ENCODE results near the gene ARHGDIG. TPM values are rescaled to one million over a fixed set of nuclear protein-coding genes. Genes with fewer than 3 reads are reported as not detected.

ARHGDIG gene
- total RNA-seq, 2 donors from 2014 or later, result 2.4 to 6.5 TPM

DNA sequence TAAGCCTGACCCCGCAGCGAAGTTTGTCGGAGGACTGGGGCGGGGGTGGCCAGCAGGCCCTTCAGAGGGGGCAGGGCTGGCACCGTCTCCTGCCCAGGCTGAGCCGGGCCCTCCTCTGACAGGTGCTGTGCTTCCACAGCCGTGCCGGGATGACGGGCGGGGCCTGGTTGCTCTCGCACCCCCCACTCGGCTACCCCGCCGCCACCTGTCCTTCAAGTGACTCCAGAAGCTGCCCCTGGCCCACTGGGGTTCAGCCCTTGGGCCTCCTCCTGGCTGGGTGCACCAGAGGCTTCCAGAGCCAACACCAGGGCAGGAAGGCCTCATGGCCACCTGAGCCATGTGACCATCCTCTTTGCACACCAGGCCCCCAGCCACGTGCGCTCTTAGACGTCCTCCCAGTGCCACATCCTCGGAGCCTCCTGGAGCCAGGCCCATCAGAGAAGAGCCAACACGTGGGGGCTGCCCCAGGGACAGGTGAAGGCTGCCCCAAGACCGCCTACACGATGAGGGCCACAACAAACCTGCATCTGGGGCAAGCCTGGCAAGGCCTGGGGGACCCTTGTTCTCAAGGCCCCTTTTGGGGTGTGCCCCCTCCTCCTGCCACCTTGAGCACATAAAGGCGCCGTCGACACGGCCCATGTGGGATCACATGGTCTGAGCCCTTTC is 9.8 kb downstream of the ARHGDIG start:
- DNase-seq, result no peak
- intact Hi-C loops (cut with DNase I, micrococcal nuclease), result no loop called here
- no peak for ATAC-seq

DNA sequence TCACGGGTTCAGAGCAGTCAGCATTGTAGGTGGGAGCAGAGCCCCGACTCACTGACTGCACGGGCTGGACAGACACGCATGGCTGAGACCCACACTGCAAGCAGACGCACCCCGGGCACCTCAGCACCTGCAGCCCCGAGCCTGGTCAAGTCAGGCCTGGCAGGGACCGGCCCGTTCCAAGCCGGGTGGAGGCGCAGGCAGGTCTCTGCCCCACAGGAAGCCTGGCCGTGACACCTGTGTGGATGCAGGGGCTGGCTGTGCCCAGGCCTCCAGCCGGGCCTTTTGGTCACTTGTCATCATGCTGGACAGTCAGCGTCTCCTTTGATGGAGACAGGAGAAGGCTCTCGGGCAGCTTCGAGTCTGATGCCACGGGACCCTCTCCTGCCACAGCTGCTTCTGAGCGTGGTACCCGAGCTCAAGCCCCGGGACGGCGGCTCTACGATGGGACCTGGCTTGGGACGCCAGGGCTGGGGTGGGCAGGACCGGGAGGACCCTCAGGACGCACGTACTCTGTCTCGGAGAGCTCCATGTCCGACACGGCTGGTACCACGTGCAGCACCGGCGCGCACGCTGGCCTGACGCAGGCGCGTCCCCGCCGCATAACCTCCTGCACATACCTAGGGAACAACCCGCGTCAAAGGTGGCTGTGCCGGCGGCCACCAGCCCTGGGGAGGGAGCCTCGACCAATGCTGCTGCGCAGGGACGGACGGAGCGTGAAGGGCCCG is 10.5 kb downstream of the ARHGDIG start:
- DNase-seq, result no peak
- intact Hi-C loops (cut with DNase I, micrococcal nuclease), result no loop called here
- ATAC-seq, result no peak

DNA sequence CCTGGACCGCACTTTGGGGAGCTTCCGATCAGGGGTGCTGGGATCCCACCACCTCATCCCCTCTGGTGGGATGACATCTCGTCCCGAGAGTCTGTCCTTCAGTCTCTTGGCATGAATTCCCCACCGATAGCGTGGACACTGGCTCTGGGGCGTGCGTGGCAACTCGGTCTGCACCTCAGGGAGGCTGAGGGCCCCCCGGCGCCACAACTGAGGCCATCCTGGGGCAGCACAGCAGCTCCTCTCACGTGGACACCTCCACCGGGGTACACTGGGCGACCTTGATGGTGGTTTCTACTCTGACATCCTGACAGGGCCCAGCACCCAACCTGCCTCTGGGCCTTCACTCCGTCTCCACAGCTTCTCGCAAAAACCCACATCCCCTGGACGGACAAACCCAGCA is 11.1 kb downstream of the ARHGDIG start:
- intact Hi-C loops (cut with DNase I, micrococcal nuclease), result no loop called here
- no peak for ATAC-seq

DNA sequence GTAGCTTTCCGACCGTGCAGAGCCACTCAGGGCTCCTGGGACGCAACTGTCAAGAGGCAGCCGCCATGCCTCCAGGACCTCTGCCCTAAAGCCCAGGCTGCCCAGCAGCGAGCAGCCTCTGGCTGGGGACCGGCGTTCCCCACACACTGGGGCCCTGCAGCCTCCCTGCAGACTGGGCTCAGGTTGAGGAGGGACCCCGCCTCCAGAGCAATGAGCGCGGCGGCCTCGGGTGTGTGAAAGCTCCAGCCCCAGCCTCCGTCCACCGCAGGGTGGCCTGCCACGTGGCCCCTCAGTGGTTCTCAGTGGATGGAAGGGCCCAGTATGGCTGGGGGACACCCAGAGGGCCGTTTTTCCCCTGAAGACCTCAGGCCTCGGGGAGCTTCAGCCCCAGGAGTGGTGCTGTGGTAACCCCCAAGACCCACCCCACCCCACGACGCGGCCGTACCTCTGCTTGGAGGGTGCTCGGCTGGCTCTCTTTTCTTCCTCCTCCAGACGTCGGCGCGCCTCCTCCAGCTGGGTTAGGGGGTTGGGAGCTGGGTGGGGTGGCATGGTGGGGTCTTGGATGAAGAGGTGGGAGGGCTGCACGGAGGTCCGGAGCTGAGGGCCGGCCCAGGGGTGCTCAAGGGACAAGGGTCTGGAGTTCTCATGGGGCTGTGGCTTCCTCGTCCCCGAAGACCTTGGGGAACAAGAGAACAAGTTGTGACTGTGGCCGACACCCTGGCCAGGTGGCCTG is 12.8 kb downstream of the ARHGDIG start:
- intact Hi-C loops (cut with DNase I, micrococcal nuclease), result no loop called here
- no peak for DNase-seq
- ATAC-seq, result no peak

More for the DNA sequence above, 11.1 kb downstream of the ARHGDIG start:
- no peak for DNase-seq

DNA sequence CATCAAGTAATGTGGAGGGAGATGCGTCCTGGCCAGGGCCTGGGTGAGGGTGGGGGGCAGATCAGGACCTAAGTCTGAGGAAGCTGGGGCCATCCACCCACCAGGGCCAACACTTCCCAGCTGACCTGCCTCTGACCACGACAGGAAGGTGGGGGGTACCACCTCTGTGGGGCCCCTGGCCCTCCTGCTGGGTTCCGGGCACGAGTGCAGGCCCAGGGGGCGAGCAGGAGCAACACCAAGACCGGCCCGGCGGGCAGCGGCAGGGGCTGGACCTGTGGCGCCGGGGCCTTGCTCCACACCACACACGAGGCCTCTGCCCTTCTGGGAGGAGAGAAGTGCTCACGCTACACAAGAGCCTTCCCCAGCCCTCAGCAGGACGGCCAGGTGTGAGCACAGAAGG is 15.9 kb downstream of the ARHGDIG start:
- intact Hi-C loops (cut with DNase I, micrococcal nuclease), result no loop called here
- ATAC-seq (no peak), DNase-seq (no peak)

DNA sequence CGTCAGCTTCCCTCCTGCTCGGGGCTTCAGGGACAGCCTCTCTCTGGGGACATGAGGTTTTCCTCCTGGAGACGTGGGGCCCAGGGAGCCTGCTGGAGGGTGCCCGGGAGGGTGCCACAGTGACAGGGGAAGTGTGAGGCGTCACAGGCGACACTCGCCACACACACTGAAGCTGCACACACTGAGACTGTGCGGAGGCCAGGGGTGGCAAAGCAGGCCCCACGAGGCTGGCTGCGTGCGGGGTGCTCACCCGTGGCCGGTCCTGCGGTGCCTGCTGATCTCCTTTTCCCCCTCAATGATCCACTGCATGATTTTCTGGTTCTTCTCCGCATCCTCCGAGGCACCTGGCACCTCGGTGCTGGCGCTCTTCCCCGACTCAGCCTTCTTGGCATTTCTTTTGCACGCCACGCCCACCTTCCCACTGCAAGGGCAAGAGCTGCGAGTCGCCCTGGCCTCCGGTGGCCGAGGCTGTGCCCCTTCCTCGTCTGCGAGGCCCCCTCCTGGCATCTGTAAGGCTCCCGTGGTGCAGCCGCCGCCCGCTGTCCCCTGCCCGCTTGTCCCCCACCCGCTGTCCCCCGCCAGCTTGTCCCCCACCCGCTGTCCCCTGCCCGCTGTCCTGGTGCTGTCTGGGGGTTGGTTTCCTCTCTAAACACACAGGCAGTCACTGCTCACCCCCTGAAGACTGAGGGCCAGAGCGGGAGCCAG is 16.6 kb downstream of the ARHGDIG start:
- DNase-seq (no peak), ATAC-seq (no peak)
- intact Hi-C loops (cut with DNase I, micrococcal nuclease), result no loop called here

DNA sequence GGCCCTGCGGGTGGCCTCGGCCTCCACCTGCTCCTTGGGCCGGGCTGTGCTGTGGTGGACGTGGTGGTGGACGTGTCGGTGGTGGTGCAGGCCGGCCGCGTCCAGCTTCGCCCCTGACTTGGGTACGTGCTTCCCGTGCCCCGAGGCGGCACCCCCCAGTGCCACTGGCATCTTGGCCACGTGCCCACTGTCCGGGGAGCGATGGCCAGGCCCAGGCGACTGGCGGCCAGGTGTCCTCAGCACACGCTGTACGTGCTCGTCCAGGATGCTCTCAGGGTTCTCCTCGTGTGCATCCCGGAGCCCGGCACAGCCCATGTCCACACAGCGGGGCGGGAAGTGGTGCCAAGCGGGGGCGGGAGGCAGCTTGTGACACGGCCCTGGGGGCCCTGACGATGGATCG is 17.4 kb downstream of the ARHGDIG start:
- ATAC-seq (peak; percentile 12), DNase-seq (no peak)
- intact Hi-C loops (cut with DNase I, micrococcal nuclease), result no loop called here

DNA sequence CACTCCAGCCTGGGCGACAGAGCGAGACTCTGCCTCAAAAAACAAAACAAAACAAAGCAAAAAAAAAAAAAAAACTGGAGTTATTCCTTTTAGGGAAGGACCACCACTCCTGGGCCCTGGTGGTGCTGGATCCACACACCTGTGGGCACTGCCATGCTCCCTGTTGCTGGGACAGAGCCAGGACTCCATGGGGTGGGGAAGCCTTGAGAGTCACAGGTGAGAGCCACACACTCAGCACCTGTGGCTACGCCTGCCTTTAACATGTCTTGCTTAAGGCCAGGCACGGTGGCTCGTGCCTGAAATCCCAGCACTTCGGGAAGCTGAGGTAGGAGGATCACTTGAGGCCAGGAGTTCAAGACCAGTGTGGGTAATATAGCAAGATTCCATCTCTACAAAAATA is 20.8 kb downstream of the ARHGDIG start:
- no peak for ATAC-seq
- intact Hi-C loops (cut with DNase I, micrococcal nuclease), result no loop called here
- DNase-seq, result no peak

DNA sequence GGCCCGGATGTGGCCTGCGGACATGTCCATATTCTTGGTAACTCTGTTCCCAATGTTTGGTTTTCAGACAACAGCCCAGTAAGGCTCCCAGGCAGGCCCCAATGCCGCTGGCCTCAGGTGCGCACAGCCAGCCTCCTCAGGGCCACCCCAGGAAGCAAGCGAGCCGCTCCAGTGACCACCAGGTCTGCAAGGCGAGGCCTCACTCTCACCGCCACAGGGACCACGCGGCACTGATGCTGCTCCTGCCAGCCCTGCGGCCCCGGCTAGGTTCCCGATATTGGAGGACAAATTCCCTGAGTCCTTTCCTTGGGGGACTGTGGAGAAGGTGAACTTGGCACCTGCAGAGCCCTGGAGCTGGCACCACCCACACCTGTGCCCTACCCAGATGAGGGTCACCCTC is 21.6 kb downstream of the ARHGDIG start:
- DNase-seq (no peak), ATAC-seq (no peak)
- intact Hi-C loops (cut with DNase I, micrococcal nuclease), result no loop called here

DNA sequence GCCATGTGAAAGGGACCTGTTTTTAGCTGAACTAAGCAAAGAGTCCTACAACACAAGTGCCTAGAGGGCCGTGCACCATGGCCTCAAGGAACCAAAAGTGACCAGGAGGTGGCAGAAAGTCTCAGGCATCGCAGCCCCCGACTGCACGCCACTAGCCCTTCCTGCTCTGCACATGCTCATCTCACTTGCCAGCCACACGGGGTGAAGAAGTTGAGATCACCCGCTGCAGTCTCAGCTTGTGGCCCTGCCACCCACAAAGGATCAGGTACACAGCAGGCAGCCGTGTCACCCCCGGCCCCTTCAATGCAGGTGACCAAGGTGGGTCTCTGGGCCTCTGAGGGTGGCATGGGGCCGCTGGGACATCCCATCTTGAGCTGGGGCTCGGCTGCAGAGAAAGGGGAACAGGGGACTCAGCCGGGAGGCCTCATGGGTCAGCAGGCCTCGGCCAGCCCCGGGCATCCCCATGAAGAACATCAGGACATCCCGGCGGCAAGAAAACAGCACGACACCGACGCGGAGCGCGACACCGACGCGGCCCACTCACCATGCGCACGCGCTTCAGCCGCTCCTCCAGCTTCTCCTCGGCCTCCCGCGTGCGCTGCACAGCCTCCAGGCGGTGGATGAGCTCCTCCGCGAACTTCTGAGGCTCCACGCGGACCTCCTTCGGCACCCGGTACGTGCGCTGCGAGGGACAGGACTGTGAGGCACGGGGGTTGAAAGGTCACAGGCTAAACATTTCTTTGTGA is 23.5 kb downstream of the ARHGDIG start:
- ATAC-seq (peak; percentile 69), DNase-seq (peak in 1 of 2 donors; percentile 34)
- intact Hi-C loops (cut with DNase I, micrococcal nuclease), result no loop called here

DNA sequence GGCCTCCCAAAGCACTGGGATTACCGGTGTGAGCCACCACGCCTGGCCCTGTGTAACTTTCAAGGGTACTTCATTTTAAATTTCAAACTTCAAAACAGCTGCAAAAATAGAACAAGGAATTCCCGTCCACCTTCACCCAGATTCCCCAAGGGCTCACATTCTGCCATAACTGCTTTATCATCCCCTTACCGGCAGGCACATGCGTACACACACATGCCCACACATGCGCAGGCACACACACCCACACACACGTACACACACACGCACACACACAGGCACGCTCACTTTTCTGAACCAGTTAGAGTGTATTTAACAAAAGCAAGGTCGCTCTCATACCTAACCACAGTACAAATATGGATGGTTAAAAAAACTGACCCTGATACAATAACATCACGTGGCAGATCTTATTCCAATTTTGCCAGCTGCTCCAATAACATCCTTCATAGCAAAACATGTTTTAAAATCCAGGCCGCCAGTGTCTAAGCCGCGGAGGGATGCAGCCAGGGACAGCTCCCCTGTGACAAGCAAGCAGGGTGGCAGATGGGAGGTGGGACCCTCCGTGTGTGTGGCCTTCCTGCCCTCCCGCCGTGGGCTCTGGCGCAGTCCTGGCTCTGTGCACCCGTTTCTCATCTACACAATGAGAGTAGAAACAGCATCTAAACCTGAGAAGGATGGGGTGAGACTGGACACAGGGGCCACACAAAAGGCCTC is 25.7 kb downstream of the ARHGDIG start:
- intact Hi-C loops (cut with DNase I, micrococcal nuclease), result no loop called here
- no peak for ATAC-seq
- no peak for DNase-seq

DNA sequence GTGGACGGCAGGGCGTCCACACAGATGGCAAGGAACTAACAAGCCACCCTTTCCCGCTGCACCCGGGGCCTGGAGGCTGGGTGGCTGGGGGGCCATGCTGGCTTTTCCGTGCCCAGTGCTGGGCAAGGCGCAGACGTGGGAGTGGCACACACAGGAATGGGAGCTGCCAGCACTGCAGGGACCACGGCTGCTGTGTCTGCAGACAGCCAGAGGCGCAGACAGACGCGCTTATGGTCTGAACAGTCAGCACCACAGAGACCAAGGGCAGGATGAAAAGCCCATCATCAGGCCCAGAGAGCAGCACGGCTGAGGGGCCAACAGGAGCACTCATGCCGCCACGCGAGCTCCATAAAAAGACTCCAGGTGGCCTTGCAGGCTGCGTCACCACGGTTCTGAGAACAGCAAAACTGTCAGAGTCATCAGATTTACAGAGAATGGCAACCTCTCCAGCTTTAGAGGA is 26.6 kb downstream of the ARHGDIG start:
- intact Hi-C loops (cut with DNase I, micrococcal nuclease), result no loop called here
- DNase-seq, result no peak
- ATAC-seq, result no peak

DNA sequence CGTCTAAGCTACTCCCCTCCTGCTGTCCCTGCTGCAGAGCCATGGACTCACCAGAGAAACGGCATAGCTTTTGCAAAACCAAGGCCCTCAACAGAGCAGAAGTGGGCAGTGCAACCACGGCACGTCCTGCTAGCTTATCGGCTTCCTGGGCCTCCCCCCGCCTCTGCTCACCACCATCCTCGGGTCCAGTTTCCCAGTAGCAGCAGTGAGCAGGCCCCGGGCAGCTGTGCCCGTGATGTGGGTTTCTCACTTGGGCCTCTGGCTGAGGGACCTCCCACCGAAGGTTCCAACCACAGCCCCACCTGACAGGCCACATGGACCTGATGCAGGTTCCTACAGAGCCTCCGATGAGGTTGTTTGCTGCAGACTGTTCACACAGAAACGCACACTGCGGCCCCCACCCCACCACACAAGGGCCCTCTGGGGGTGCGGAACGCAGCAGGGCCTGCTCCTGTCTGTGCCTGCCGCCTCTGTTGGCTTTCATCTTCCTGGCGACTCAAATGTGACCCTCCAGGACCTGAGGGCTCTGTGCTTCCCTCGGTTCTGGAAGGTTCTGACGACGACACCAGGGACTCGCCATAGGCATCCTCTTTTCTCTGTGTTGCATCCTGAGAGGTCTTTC is 27.4 kb downstream of the ARHGDIG start:
- DNase-seq (no peak), ATAC-seq (peak; percentile 8)
- intact Hi-C loops (cut with DNase I, micrococcal nuclease), result no loop called here

DNA sequence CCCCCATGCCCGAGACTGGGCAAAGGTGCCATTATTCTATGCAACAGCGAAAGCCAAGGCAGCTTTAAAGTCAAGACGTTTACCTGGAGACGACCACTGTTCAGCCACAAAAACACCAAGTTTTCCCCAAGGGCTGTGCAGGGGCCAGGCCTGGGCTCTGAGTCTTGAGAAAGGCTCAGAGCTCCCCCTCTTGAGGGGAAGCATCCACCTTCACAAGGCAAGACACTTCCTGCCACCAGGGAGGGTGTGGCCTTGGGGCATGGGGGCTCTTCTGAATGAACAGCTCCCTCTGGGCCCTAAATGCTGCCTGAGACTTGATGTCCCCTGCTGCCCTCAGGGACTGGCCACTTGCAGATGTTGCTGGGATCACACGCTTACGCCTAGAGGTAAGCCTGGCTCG is 29.1 kb downstream of the ARHGDIG start:
- intact Hi-C loops (cut with DNase I, micrococcal nuclease), result no loop called here
- ATAC-seq (no peak), DNase-seq (no peak)

DNA sequence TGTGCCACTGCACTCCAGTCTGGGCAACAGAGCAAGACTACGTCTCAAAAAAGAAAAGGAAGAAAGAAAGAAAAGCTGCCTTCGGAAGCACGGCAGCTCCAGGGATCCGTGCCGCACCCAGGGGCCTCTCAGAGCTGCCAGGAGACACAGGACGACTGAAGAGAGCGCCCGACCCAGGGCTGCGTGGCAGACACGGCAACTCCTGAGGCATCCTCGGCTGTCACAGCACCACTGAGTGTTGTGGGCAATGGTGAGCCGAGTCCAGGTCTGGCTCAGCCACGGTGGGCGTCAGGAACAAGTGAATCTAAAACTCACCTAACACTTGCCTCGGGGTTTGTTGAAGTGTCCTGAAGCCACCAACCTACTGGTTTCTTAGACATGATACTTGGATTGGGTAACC is 31.3 kb downstream of the ARHGDIG start:
- intact Hi-C loops (cut with DNase I, micrococcal nuclease), result no loop called here
- no peak for DNase-seq

DNA sequence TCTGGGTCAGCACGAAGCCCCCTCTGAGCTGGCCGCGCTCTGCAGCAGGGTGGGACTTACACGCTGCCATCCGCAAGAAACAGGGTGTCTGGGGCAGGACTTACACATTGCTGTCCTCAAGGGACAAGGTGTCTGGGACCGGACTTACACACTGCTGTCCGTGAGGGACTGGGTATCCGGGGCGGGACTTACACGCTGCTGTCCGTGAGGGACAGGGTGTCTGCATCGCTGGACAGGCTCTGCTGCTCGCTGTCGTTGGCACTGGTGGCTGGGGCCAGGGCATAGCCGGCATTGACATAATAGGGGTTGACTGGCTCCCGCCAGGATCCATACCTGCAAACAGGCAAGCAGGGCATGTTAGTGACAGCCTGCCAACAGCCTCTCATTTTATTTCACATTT is 34.0 kb downstream of the ARHGDIG start:
- DNase-seq (no peak), ATAC-seq (no peak)
- intact Hi-C loops (cut with DNase I, micrococcal nuclease), result no loop called here

More for the DNA sequence above, 31.3 kb downstream of the ARHGDIG start:
- ATAC-seq, result no peak

DNA sequence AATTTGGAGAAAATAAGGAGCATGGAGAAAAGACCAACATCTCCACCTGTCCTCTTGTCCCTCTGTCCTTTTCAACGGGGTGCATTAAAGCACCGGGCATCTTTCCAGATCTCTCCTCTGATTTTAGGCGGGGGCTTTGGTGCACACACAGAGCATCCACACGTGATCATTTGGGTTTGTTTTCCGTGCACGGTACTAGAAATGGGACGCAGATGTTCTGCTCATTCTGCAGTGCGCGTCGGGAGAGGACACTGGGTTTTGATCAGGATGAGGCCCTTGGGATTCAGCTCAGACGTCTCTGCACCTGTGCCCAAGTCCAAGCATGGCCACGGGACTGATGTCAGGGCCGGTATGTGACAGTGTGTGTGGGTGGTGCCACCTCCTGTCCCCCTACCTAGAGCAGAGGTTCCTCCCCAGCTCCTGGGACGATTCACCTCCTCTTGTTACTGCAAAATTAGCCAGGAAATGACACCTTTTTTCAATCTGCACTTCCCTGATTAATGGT is 34.5 kb downstream of the ARHGDIG start:
- DNase-seq, result no peak
- no peak for ATAC-seq
- intact Hi-C loops (cut with DNase I, micrococcal nuclease), result no loop called here
